ENCODE results near the gene USP6NL. TPM values are rescaled to one million over a fixed set of nuclear protein-coding genes. Genes with fewer than 3 reads are reported as not detected.

USP6NL gene
- total RNA-seq, 1 experiment from 2014 or later: 21.4 TPM

DNA sequence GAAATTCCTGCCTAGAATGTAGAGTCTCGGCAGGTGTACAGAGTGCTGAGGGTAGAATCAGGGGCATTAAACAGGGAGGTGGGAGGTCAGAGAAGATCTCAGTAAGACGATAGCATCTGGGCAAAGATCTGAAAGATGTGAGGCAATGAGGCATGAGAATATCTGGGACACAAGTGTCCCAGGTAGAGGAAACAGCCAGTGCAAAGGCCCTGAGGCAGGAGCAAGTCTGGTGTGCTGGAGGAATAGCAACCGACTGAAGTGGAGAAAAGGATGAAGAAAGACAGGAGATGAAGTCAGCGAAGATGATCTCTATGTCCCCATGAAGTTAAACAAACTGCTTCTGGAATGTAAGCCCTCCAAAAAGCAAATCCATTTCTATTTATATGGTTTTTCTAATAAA is 84.4 kb downstream of the USP6NL start (continued):
- no peak for TF ChIP-seq ZNF423 (CRISPR knock-in tag; IDR thresholded peaks at IDR 0.05)
- TF ChIP-seq ZNF219 (CRISPR knock-in tag; IDR thresholded peaks at IDR 0.05; ENCODE audit: borderline replicate concordance): no peak
- TF ChIP-seq TEAD1 (CRISPR knock-in tag; IDR thresholded peaks at IDR 0.05): no peak

GRCh38 chr10:11525503-11525902 is 85.9 kb downstream of the USP6NL start:
- Mint-ChIP-seq H3K27me3 (ENCODE audit: low read depth) (no peaks in the 10 kb centered on the region), H3K4me1 (peaks cover 12% of the 10 kb centered on the region), H3K36me3 (peaks cover 10% of the 10 kb centered on the region), H3K9me3 (no peaks in the 10 kb centered on the region), H3K4me3 (no peak overlapping the region), H3K27ac (no peak overlapping the region)
- ATAC-seq (no peak), DNase-seq (ENCODE audit: low spot score) (no peak)
- POLR2A ChIA-PET: no interaction called here
- no peak for TF ChIP-seq USF2 (CRISPR knock-in tag; IDR thresholded peaks at IDR 0.05)
- TF ChIP-seq, protein P1, sequence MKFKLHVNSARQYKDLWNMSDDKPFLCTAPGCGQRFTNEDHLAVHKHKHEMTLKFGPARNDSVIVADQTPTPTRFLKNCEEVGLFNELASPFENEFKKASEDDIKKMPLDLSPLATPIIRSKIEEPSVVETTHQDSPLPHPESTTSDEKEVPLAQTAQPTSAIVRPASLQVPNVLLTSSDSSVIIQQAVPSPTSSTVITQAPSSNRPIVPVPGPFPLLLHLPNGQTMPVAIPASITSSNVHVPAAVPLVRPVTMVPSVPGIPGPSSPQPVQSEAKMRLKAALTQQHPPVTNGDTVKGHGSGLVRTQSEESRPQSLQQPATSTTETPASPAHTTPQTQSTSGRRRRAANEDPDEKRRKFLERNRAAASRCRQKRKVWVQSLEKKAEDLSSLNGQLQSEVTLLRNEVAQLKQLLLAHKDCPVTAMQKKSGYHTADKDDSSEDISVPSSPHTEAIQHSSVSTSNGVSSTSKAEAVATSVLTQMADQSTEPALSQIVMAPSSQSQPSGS (CRISPR knock-in tag; IDR thresholded peaks at IDR 0.05; ENCODE audit: borderline replicate concordance, low read depth): no peak
- TF ChIP-seq RELA (CRISPR knock-in tag; IDR thresholded peaks at IDR 0.05; ENCODE audit: borderline replicate concordance): no peak
- TF ChIP-seq SMAD4 (CRISPR knock-in tag; IDR thresholded peaks at IDR 0.05): no peak
- CTCF ChIA-PET: interaction anchor here (0.6 kb wide), 3 partner anchors 10 to 232 kb away, joined by 3 to 4 read pairs (median 3); no protein-coding TSS in a partner anchor

- no peak for DNase-seq (ENCODE audit: low spot score)
- no peaks in the 10 kb centered on the region for H3K27me3 Mint-ChIP-seq (ENCODE audit: low read depth)
- TF ChIP-seq JAZF1 (CRISPR knock-in tag; IDR thresholded peaks at IDR 0.05) (no peak), GABPB1 (CRISPR knock-in tag; IDR thresholded peaks at IDR 0.05) (0 out of 2 replicates have a peak, but pooled peaks have one; percentile 43), ZNF138 (CRISPR knock-in tag; conservative IDR thresholded peaks at IDR 0.05) (no peak)
- H3K4me3 Mint-ChIP-seq: no peak overlapping the region
- ChIA-PET CTCF (no interaction called here), POLR2A (no interaction called here)
- no peaks in the 10 kb centered on the region for H3K9me3 Mint-ChIP-seq
- no peaks in the 10 kb centered on the region for H3K4me1 Mint-ChIP-seq
- peaks cover 10% of the 10 kb centered on the region for H3K36me3 Mint-ChIP-seq
- no peak for ATAC-seq
- H3K27ac Mint-ChIP-seq: no peak overlapping the region; the same call in 1 of the 2 replicates
Measured at GRCh38 chr10:11522821-11523245, 88.6 kb downstream of the USP6NL start.

- DNase-seq (ENCODE audit: low spot score) (no peak), ATAC-seq (no peak)
- Mint-ChIP-seq H3K9me3 (no peaks in the 10 kb centered on the region), H3K27ac (no peak overlapping the region), H3K27me3 (ENCODE audit: low read depth) (no peaks in the 10 kb centered on the region), H3K4me3 (no peak overlapping the region), H3K36me3 (peaks cover 7% of the 10 kb centered on the region), H3K4me1 (peaks cover 5% of the 10 kb centered on the region)
- CTCF ChIA-PET: no interaction called here
- POLR2A ChIA-PET: no interaction called here
- TF ChIP-seq ESRRA (CRISPR knock-in tag; IDR thresholded peaks at IDR 0.05; ENCODE audit: borderline replicate concordance) (no peak), ZBTB21 (CRISPR knock-in tag; IDR thresholded peaks at IDR 0.05; ENCODE audit: borderline replicate concordance) (no peak), ATF1 (CRISPR knock-in tag; IDR thresholded peaks at IDR 0.05) (no peak), ZNF396 (CRISPR knock-in tag; IDR thresholded peaks at IDR 0.05; ENCODE audit: borderline replicate concordance) (no peak), RELA (CRISPR knock-in tag; IDR thresholded peaks at IDR 0.05; ENCODE audit: borderline replicate concordance) (no peak), ZNF232 (CRISPR knock-in tag; IDR thresholded peaks at IDR 0.05) (no peak), PRRX2 (CRISPR knock-in tag; IDR thresholded peaks at IDR 0.05) (no peak), ZNF317 (CRISPR knock-in tag; IDR thresholded peaks at IDR 0.05; ENCODE audit: borderline replicate concordance, low read depth) (no peak), JUN (CRISPR knock-in tag; IDR thresholded peaks at IDR 0.05) (no peak), ZNF219 (CRISPR knock-in tag; IDR thresholded peaks at IDR 0.05; ENCODE audit: borderline replicate concordance) (no peak), ERG (CRISPR knock-in tag; IDR thresholded peaks at IDR 0.05) (no peak), SMAD3 (CRISPR knock-in tag; IDR thresholded peaks at IDR 0.05; ENCODE audit: borderline replicate concordance) (no peak), ZNF425 (CRISPR knock-in tag; conservative IDR thresholded peaks at IDR 0.05) (no peak)
- TF ChIP-seq, protein P2, sequence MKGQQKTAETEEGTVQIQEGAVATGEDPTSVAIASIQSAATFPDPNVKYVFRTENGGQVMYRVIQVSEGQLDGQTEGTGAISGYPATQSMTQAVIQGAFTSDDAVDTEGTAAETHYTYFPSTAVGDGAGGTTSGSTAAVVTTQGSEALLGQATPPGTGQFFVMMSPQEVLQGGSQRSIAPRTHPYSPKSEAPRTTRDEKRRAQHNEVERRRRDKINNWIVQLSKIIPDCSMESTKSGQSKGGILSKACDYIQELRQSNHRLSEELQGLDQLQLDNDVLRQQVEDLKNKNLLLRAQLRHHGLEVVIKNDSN (CRISPR knock-in tag; IDR thresholded peaks at IDR 0.05): no peak
Measured at GRCh38 chr10:11521860-11522259, 89.6 kb downstream of the USP6NL start.
